Suppressor macrophage treated with lipopolysaccharide for 4 hours (primary cell): ENCODE measurements around the gene GLIS2.
A peak's percentile ranks its signal among the peaks of the same experiment; 100 is the strongest.

Experiments used
- DNase-seq: peaks from one replicate; pipeline ENCODE4 v3.0.0-alpha.2; 2020

Gene GLIS2

DNA sequence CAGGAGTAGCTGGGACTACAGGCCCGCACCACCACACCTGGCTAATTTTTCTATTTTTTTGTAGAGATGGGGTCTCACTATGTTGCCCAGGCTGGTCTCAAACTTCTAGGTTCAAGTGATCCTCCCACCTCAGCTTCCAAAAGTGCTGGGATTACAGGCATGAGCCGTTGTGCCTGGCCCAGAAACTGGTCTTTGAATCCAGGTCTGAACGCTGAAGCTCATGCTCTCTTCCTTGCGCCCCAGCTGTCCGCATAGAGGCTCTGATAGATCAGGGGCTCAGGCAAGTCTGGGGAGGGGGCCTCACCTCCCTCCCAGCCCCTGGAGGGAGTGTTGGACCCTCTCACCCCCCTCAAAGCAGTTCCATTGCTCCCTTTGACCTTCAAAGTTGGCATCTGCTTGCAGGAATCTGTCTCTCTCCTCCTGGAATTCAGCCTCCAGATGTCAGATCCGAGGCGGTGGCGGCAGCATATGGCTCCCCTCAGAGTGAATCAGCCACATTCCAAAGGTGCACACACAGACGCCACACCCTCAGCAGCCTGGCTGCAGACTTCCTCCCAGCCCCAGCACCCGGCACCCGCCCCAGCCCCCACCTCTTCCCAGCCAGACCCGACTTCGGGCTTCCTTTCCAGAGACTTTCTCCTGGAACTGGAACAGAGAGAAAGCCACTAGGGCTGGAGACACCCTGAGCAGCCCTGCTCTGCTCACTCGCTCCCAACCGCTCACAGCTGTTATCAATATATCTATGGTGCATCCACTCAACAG is 16.9 kb upstream of the GLIS2 start:
- DNase-seq, result no peak

DNA sequence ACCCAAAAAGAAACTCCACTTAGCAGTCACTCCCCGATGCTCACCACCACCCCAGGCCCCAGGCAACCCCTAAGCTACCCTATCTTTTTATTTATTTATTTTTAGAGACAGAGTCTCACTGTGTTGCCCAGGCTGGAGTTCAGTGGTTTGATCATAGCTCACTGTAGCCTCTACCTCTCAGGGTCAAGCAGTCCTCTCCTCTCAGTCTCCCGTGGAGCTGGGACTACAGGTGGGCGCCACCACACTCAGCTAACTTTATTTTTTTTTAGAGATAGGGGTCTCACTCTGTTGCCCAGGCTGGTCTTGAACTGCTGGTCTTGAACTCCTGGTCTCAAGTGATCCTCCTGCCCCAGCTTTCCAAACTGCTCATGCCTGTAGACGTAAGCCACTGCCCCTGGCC is 14.7 kb upstream of the GLIS2 start:
- no peak for DNase-seq

DNA sequence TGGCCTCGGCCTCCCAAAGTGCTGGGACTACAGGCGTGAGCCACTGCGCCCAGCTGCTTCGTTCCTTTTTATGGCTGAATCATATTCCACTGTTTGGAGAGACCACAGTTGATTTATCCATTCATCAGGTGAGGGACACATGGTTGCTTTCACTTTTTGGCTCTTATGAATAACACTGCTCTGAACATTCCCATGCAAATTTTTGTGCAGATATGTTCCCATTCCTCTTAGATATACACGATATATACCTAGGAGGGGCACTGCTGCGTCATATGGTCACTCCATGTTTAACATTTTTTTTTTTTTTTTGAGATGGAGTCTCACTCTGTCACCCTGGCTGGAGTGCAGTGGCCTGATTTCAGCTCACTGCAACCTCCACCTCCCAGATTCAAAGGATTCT is 13.9 kb upstream of the GLIS2 start:
- DNase-seq, result no peak

DNA sequence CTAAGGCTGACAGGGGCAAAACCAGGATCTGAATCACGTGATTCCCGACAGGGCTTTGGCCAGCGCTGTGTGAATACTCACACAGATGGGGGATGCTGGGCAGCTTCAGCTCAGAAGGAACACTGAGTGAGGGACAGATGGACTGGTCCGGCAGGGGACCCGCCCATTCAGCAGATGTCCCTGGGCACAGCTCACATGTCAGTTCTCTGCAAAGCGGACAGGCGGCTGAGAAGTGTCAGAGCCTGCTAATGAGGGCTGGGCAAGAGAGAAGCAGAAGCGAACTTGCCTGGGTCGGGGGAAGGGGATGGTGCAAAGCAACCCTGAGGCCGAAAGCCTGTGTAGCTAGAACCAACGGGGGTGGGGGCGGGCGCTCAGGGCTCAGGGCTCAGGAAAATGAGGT is 11.9 kb upstream of the GLIS2 start:
- no peak for DNase-seq

DNA sequence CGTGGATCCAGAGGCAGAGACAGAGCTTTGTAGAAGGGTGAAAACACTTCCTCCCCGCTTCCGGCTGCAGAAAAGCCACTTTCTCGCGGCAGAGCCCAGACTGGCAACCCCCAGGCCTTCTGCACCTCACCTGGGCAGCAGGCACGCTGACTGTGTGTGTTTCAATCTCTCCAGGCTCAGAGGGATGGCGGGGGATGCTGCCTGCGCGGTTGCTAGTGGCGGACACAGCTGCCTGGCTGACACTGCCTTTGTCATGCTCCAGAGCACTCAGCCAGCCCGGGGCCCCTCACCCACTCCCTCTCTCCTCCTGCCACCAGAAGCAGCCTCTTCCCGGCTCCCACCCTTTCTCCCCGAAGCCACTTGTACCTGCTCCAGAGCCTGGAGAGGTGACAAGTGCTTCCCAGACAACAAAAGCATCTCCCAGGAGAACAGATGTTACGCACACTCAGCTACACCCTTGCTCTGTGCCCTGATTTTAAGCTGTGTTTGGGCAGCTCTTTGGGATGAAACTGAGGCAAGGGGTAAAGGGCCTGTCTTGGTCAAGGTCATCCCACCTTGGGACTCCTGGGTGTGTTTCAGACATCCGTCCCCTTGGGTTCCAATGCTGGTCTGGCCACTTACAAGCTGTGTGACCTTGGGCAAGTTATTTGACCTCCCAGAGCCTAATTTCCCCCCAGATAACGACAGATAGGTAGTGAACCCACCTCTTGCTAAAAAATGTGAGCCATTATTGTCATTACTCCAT is 9.2 kb upstream of the GLIS2 start:
- DNase-seq, result no peak

DNA sequence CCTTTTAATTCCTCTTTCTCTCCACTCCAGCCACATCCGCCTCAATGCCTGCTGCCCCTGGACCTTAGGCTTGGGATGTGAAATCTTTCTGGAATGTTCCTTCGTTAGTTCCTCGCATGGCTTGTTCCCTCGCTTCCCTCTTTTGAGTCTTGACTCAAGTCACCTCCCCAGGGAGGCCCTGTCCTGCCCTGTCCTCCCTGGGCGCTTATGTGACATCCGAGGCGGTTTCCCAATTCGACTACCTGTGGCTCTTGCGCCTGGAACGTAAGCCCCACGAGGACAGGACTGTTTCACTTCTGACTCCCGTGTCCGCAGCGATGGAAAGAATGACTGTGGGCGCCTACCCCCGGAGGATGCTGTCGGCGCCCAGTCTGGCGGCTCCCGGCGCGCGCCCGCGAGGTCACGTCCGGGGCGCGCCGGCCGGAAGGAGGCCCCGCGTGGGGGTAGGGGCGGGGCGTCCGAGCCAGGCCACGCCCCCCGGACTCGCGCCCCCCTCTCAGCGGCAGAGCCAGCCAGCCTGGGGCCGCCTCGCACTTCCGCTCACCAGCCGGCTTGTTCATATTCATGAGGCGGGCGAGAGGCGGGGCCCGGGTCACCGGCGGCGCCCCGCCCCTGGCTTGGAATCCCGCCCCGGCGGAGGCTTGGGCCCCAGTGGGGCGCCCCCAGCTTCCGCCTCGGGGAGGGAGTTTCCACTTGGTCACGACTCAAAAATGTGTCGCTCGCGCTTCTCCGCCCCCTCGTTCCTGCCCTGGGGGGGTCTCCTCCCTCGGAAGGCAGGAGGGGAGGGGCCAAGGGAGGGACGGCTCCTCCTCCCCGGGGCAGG is 8.4 kb upstream of the GLIS2 start:
- peak; percentile 95 for DNase-seq

DNA sequence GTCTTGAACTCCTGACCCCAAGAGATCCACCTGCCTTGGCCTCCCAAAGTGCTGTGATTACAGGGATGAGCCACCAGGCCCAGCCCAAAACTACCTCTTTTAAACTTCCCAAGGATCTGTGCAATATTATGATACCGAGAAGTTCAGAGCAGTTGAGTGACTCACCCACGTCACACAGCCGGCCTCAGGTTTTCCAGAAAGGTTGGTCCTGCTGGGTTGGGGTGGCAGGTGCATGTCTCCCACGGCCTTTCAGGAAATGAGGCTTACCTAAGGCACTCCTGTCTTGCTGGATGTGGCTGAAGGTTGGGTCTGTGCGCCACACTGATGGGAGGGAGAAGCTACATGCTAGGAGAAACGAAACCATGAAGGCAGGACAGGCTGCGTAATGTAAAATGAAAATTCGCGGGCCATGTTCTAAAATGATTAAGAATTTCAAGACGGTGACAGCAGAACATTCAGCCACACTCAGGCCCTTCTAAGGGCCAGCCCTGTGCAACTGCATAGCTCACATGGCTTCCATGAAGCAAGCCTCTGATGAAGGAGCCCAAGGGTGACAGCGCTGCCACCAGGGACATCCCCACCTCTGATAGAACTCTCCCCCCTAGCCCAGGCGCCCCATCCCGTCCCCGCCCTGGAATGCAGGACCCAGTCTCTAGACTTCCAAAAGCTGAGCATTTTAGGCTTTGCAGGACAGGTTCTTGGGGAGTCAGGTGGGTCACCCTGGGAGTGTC is 6.6 kb upstream of the GLIS2 start:
- DNase-seq, result no peak

DNA sequence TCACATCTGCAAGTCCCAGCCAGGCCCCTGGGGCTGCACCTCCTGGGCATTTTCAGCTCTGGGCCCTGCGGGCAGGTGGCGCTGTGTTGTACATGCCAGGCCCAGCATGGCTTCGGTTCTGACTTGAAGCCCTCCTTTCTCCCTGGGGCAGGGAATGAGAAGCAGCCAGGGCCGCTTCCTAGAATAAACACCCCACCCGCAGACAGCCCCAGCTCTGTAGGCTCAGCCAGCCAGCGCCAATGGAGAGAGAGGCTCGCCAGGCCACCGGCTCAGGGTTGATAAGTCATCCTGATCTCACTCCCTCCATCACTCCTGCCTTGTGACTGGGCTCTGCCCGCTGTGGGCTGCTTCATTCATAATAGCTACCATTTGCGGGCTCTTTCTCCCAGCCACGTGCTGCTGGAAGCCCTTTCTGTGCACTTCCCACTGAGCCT is 6.0 kb upstream of the GLIS2 start:
- peak; percentile 59 for DNase-seq

DNA sequence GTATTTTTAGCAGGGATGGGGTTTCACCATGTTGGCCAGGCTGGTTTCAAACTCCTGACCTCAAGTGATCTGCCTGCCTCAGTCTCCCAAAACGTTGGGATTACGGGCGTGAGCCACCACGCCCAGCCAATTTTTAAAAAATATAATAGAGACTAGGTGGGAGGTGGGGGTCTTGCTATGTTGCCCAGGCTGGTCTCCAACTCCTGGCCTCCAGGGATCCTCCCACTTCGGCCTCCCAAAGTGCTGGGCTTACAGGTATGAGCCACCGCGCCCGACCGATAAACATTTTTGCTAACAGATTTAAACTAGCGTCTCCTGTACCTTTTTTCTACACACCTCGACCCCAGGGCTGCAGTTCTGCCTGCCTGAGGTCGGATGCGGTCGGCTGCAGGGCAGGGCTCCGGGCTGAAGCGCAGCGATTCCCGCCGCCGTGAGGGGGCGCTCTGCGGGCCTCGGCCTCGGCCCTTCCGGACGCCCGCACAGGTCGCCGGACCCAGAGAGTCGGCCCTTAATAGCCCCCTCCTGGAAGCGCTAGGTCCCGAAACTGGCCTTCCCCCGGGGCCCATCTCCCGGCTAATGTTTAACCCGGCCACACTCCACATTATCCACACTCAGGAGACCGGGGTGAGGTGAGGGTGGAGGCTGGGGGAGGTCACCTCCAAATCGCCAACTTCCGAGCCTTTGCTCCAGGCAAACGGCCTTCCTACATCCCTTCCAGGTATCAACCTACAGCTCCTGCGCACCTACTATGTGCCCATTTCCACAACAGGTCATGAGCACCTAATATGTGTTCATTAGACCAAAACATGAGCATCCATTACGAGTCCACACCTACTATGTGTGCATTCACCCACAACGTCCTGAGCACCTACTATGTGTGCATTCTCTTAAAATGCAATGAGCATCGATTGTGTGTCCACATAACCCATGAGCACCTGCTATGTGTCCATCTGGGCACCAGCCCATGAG is 2.0 kb upstream of the GLIS2 start:
- peak; percentile 68 for DNase-seq

DNA sequence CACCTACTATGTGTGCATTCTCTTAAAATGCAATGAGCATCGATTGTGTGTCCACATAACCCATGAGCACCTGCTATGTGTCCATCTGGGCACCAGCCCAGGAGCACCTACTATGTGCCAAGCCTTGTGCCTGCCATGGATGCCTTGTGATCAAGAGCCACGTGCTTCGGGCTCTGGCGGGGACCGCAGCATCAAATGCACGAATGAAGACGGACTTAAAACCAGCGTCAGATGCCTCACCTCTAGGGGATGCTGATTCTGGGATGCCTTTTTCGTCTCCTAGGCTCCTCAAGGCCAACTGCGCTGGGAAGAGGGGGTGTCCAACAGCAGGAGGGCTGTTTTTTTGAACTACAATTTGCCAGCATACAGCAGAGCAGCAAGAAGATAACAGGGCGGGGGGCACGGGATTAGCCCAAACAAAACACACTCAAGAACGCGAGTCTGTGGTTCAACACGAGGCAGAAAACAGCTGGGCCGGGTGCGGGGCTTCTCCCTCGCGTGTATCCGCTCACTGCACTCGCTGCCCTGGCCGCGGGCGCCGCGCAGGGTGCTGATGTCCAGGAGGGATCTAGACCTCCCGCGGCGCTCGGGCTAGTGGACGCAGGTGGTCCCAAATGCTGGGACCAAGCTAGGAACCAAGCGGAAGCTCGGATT is 1.2 kb upstream of the GLIS2 start:
- no peak for DNase-seq

DNA sequence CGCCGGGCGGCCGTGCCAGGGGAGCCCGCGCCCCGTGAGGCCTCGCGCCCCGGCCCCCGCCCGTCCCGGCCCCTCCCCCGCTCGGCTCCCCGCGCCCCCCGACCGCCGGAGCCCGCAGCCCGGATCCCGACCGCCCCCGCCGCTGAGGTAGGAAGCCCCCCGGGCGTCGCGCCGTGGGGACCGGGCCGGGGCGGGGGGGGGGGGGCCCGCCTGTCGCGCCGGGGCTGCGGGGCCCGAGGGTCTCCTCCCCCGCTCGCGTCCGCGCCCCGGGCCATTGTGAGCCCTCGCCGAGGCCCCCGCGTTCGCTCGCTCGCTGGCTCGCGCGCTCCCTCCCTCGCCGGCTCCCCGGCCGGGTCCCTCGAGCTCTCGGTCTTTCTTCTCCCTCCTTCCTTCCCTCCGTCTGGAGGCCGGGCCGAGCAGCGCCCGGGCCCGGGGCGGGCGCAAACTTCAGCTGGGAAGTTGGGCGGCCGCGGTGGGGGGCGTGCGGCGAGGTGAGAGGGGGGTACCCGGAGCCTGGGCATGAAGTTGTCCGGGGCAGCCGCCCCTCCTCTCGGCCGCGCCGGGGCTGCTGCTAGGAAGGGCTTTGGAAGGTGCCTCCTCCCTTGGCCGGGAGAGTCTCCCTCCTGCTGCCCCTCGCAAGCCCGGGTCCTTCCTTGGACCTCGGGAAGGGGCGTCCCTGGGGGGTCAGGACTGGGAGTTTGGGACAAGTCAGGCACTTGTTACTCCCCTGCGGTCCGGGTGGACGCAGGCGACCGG is 419 bp downstream of the GLIS2 start:
- DNase-seq, result no peak

DNA sequence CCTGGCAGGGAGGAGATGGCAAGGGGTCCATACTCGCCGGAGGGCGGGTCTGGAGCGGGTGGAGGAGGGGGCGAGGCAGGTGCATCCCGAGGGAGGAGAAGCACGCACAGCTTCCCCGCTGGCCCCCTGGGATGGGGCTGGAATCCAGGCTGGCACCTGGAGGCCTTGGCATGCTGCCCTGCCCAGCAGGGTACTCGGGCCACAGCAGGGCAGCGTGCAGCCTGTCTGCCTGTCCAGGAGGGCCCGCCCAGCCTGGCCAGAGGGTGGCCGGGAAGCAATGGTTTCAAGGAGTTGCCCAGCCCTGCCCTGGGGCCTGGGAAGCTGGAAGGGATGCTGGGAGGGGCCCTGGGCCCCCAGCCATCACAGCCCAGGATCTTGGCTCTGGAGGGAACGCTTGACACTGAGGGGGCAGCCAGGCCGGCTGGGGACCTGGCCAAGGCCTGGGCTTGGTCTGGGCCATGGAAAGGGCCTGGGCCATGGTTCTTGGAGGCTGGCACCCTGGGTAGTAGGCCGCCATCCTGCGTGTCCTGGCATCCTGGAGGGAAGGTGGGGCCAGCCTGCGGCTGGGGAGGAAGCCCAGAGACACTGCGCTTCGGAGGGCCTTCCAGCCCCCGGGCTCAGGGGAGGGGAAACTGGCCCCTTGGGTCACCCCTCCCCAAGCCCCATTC is 1.1 kb downstream of the GLIS2 start:
- DNase-seq, result no peak

DNA sequence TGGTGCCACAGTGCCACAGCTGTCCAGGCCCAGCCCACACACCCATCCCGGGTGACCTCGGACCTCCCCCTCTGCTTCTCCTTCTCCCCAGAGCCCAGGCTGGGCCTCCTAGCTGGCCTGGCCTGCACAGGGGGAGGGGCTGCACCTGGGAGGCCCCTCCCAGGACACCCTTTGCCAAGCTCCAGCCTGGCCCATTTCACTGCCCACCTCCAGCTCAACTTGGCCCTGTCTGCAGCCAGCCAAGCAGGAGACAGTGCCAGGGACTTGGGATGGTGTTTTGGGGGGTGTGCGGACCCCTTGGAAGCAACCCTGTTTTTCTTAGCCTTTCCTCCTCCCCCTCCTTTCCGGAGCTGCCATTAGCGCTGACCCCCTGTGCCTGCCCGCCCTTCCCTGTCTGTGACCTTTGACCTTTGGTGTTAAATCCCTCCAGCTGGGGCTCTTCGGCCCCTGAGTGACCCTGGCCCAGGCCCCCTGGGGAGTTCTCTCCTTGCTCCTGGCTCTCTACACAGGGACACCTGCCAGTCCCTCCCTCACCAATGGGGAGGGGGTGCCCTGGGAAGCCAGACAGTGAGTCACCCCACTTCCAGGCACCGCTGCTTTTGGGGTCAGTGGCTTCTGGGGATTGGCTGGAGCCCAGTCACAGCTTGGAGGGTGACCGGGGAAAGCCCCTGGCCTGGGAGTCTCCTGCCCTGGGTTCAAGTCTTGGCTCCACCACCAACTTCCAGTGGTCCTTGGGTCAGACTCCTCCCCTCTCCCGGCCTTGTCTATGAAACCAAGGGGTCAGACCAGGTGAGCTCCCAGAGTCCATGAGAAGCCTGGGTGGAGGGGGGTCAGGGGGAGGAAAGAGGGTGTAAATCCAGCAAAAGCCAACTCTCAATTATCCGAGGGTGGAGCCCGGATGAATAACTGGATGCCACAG is 1.9 kb downstream of the GLIS2 start:
- no peak for DNase-seq

DNA sequence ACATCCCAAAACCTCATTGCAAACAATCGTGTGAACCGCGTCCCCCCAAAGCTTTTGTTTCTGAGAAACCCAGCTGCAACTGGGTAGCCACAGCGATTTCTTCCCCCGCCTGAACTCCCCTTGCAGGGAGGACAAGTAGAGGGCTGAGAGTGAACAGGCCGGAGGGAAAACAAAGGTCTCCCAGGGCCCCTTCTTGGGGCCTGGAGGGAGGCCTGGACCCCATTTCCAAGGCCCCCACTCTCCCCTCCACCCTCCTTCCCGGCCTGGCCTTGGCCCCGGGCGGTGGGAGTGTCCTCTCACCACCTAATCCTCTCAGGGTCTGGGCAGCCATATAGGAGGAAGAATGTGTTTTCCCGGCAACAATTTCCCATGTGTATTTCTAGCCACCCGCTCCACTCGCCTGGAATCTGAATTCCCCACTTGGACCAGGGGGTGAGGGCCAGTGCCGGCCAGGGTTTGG is 2.6 kb downstream of the GLIS2 start:
- DNase-seq, result no peak

DNA sequence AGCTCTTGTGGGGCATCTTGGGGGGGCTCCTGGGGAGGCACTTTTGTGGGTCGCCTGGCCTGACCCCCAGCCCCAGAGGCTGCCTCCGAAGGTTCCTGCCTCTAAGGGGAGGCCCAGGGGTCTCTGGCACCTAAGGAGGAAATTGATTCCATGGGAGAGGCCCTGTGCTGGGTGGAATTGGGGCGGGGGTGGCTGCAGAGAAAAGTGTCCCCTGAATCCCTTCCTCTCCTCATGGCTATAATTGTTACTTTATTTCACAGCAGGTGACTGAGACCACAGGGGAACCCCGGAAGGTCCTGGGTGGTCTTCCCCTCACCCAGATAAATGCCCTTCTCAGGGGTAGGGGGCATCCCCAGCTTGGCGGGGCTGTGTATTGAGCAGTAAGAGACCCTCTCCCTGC is 3.1 kb downstream of the GLIS2 start:
- no peak for DNase-seq

DNA sequence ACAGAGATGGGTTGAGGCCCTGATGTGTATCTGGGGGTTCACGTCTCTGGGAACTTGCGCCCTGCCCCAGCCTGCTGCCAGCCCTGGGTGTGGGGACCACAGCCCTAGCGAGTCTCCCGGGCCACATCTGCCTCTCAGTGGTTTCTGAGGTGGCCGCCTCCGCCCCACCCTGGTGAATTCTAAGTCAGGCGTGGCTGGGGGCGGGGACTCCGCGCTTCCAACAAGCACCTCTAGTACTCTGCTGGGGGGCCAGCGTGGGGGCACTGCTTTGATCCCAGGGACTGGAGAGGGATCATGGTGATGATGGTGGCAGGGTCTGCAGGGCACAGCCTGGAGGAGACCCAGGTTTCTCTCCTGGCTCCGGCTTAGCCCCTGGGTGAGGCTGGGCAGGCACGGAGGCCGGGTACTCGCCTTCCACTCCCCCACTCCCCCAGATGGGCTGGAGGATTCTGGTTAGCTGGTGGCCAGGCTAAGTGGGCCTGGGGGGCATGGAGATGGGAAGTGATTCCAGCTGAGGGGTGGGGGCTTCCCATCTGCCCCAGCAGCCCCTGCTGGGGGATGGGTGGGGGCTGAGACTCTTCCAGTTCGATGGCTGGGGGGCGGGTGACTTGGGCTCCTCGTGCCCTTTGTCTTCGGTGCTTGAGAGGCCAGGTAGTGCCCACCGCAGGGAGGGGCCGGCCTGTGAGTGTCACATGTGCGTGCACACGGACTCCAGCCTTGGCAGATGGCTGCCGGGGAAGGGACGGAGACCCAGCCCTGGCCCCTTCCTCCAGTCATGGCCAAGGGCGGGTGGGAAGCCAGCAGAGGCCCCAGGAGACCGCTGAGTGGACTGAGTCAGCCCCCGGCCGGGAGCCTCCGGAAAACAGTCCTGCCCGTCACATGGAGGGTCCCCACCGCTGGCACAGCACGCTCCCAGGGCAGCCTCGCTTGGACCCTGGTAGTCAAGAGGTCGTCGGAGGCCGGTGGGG is 3.9 kb downstream of the GLIS2 start:
- no peak for DNase-seq

DNA sequence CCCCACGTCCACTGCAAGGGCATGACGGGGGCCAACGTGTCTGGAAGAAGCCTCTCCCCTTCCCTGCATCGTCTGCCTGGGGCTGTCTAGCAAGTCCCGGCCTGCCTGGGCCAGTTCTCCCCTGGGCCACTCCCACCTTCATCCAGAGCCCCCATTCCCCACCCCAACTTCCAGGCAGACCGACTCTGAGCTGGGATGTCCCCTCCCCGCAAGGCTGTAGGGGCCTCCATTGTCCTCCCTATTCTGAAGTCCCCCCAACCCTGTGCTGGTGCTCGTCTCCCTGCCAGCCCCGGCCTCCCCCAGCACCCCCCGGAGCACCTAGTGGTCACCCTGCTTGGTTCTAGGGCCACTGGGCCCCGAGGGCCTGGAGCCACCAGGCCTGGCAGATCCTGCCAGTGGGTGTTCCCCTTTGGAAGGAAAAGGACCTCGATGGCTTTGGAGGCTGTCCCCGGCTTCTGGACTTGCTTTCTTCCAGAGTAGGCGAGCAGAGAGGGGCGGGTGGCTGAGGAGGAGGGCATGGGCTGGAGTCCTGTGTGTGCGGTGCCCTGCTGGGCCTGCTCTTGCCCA is 4.8 kb downstream of the GLIS2 start:
- no peak for DNase-seq
